Thyroid gland (tissue), 4 donors: Measurements from ENCODE around the gene ATR.

Source experiments
- POLR2A ChIP-seq, 2 donors: fragments of 450-650 bp; IDR thresholded peaks; one replicate each; pipeline ENCODE4 v1.6.1; 2017; ENCODE audit warnings: antibody characterized with exemption in 2 of 2, mild to moderate bottlenecking in 2 of 2, moderate library complexity in 1 of 2
- TF ChIP-seq, protein P1 (sequence below), 6 experiments: fragments of 200-600 bp in 3 of 6; fragments of 450-650 bp in 3 of 6; sonication (generic) in 3 of 6; IDR thresholded peaks; one replicate each; pipeline ENCODE4 v1.5.1; 2016 to 2019; ENCODE audit warnings: antibody characterized with exemption in 6 of 6, mild to moderate bottlenecking in 2 of 6, inconsistent platforms in 1 of 6, moderate library complexity in 1 of 6

DNA sequence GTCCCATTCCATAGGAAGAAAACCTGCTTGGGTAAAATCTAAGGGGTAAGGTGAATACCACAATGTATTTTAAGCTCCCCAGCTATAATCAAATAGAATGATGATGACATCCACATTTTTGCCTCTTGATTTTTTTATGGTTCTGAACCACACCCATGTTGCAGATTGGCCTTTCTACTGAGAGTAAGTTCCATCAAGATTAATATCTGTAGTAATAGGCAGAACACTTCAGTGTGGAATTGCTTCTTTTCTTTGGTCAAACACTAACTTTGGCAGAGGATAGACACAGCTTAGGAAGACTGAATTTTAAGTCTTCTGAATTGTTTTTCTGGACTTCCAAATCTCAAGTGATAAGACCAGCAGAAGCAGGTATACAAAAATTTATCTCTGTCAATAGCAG, 44.7 kb upstream of the ATR start:
- TF ChIP-seq, protein P1, sequence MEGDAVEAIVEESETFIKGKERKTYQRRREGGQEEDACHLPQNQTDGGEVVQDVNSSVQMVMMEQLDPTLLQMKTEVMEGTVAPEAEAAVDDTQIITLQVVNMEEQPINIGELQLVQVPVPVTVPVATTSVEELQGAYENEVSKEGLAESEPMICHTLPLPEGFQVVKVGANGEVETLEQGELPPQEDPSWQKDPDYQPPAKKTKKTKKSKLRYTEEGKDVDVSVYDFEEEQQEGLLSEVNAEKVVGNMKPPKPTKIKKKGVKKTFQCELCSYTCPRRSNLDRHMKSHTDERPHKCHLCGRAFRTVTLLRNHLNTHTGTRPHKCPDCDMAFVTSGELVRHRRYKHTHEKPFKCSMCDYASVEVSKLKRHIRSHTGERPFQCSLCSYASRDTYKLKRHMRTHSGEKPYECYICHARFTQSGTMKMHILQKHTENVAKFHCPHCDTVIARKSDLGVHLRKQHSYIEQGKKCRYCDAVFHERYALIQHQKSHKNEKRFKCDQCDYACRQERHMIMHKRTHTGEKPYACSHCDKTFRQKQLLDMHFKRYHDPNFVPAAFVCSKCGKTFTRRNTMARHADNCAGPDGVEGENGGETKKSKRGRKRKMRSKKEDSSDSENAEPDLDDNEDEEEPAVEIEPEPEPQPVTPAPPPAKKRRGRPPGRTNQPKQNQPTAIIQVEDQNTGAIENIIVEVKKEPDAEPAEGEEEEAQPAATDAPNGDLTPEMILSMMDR (IDR thresholded peaks at IDR 0.05), result no peak
- TF ChIP-seq POLR2A (IDR thresholded peaks at IDR 0.05), result no peak
